CD8-positive, alpha-beta memory T cell (primary cell): Measurements from ENCODE around the gene SH2D2A. TPM values are rescaled to one million over a fixed set of nuclear protein-coding genes. Genes with fewer than 3 reads are reported as not detected.

ENCODE experiments used
- CTCF ChIA-PET: fragments of 350-600 bp; sonication (Branson Sonifier 250); formaldehyde crosslinking; loops from one replicate; lab custom pipeline; 2021; ENCODE audit warnings: antibody characterized with exemption; lab: Charles Lee
- POLR2A ChIA-PET: fragments of 350-600 bp; sonication (Branson Sonifier 250); formaldehyde crosslinking; loops from one replicate; lab custom pipeline; 2021; ENCODE audit warnings: antibody characterized with exemption; lab: Charles Lee
- DNase-seq, 5 donors: peaks; one replicate each; pipeline versions ENCODE4 v3.0.0 to v3.0.0-alpha.2; 2020 to 2022; ENCODE audit warnings: mixed read lengths in 1 of 5
- H3K27ac ChIP-seq: one replicate; pipeline ENCODE4 v1.7.0; 2013; ENCODE audit warnings: low read depth, mild to moderate bottlenecking, low read length, moderate library complexity
- H3K27me3 ChIP-seq: 2 replicates; pipeline ENCODE4 v1.7.0; 2013; ENCODE audit warnings: low read length, mild to moderate bottlenecking; ENCODE audit not compliant: insufficient read depth, poor library complexity, severe bottlenecking
- H3K36me3 ChIP-seq: 2 replicates; pipeline ENCODE4 v1.7.0; 2013; ENCODE audit warnings: mild to moderate bottlenecking, low read length, moderate library complexity; ENCODE audit not compliant: insufficient read depth
- H3K4me1 ChIP-seq: 2 replicates; pipeline ENCODE4 v1.7.0; 2013; ENCODE audit warnings: mild to moderate bottlenecking, low read length, moderate library complexity; ENCODE audit not compliant: insufficient read depth
- H3K4me3 ChIP-seq: 2 replicates; pipeline ENCODE4 v1.7.0; 2013; ENCODE audit warnings: mild to moderate bottlenecking, low read length
- H3K9me3 ChIP-seq: 2 replicates; pipeline ENCODE4 v1.7.0; 2013; ENCODE audit warnings: mild to moderate bottlenecking, low read length
- H3K27ac Mint-ChIP-seq, 8 donors: one replicate each; pipeline ENCODE4 v1.8.0; 2020 to 2021; ENCODE audit warnings: mixed read lengths in 8 of 8, mild to moderate bottlenecking in 6 of 8, inconsistent platforms in 3 of 8, moderate library complexity in 3 of 8
- H3K27me3 Mint-ChIP-seq, 2 donors: one replicate each; pipeline ENCODE4 v1.8.0; 2020 to 2021; ENCODE audit warnings: mixed read lengths in 2 of 2, mild to moderate bottlenecking in 1 of 2, moderate library complexity in 1 of 2
- H3K36me3 Mint-ChIP-seq, 3 donors: one replicate each; pipeline ENCODE4 v1.8.0; 2020 to 2021; ENCODE audit warnings: mixed read lengths in 3 of 3, inconsistent platforms in 1 of 3, mild to moderate bottlenecking in 1 of 3
- H3K4me1 Mint-ChIP-seq, 3 donors: one replicate each; pipeline ENCODE4 v1.8.0; 2020 to 2021; ENCODE audit warnings: mixed read lengths in 3 of 3, inconsistent platforms in 1 of 3, mild to moderate bottlenecking in 1 of 3
- H3K4me3 Mint-ChIP-seq, 7 donors: one replicate each; pipeline ENCODE4 v1.8.0; 2020 to 2021; ENCODE audit warnings: mixed read lengths in 7 of 7, mild to moderate bottlenecking in 6 of 7, moderate library complexity in 4 of 7, inconsistent platforms in 2 of 7
- H3K9me3 Mint-ChIP-seq, 5 donors: one replicate each; pipeline ENCODE4 v1.8.0; 2020 to 2022; ENCODE audit warnings: mixed read lengths in 5 of 5, mild to moderate bottlenecking in 3 of 5, moderate library complexity in 2 of 5, inconsistent platforms in 1 of 5
- polyA plus RNA-seq: library from polyadenylated mRNA; unstranded; fragments of 300-500 nt; fragmentation: Illumina TruSeq; gene quantifications from one replicate; pipeline ENCODE4 v1.2.3, GENCODE V29; 2021
- total RNA-seq, 2 experiments: library from RNA; stranded (reverse); gene quantifications; one replicate each; pipeline ENCODE4 v1.2.3, GENCODE V29; 2021

SH2D2A gene
- total and polyA plus RNA-seq, 3 experiments from 2014 or later: 62.1 to 170 (median 163) TPM

DNA sequence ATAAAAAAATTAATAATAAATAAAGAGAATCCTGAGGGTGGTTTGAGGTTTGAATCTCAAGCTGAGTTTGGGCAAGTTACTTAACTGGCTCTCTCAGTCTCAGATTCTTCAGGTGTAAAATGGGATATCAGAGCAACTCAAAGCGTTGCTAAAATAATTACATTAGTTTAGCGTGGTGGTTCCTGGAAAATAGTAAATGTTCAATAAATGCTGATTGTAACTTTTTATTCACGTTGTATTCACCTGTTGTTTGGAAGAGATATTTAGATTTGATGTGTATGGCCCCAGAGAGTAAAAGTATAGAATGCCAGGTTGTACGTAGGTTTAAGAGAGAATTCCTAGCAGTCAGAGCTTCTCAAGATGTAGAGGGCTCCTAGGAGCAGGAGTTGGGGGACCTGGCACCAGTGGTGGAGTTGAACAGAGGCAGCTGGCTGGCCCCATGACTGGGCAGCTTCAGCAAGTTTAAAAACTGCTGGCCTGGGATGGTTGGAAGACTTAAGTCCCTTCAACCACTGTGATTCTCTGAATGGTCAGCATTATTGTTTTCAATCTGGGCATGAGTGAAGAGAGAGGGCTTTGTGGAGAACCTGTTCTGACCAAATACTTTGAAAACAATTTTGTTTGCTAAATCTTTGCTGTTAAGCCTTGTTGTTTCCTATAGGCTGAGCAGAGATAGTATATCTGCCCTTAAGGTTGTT is 26.9 kb downstream of the SH2D2A start:
- ChIA-PET CTCF (interaction anchor here (2.2 to 3.7 kb wide), 2 partner anchors 64 to 70 kb away, joined by 6 to 18 read pairs; partner anchors contain the start of gene NTRK1), POLR2A (interaction anchor here (0.7 kb wide), 1 partner anchor 12 kb away, joined by 3 read pairs; no protein-coding TSS in a partner anchor)
- no peak overlapping the region for H3K27ac ChIP-seq
- no peaks in the 10 kb centered on the region for H3K9me3 Mint-ChIP-seq
- H3K36me3 Mint-ChIP-seq: peaks cover 9 to 84% (median 31%) of the 10 kb centered on the region in 3 donors
- H3K27me3 ChIP-seq: no peaks in the 10 kb centered on the region
- no peaks in the 10 kb centered on the region for H3K9me3 ChIP-seq
- peaks cover 38% of the 10 kb centered on the region for H3K36me3 ChIP-seq
- no peak for DNase-seq
- H3K4me1 ChIP-seq: no peaks in the 10 kb centered on the region
- no peak overlapping the region for H3K4me3 Mint-ChIP-seq
- peak overlapping the region in 3 of 8 donors; percentile 46 to 86 (median 67) for H3K27ac Mint-ChIP-seq
- peaks cover 0 to 2% of the 10 kb centered on the region in 2 donors for H3K27me3 Mint-ChIP-seq
- no peak overlapping the region for H3K4me3 ChIP-seq
- H3K4me1 Mint-ChIP-seq: peaks cover 7 to 10% (median 10%) of the 10 kb centered on the region in 3 donors

DNA sequence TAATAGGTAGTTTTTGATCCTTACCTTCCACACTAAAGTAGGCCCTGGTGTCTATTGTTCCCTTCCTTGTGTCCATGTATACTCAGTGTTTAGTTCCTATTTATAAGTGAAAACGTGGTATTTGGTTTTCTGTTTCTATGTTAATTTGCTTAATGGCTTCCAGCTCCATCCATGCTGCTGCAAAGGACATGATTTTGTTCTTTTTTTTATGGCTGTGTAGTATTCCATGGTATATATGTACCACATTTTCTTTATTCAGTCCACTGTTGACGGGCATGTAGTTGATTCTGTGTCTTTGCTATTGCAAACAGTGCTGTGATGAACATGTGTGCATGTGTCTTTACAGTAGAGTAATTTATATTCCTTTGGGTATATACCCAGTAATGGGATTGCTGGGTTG is 28.5 kb downstream of the SH2D2A start:
- Mint-ChIP-seq H3K36me3 (peaks cover 9 to 81% (median 24%) of the 10 kb centered on the region in 3 donors), H3K4me1 (peaks cover 7 to 10% (median 10%) of the 10 kb centered on the region in 3 donors), H3K27ac (no peak overlapping the region), H3K27me3 (peaks cover 0 to 2% of the 10 kb centered on the region in 2 donors), H3K4me3 (no peak overlapping the region), H3K9me3 (no peaks in the 10 kb centered on the region)
- H3K4me1 ChIP-seq: no peaks in the 10 kb centered on the region
- H3K27me3 ChIP-seq: no peaks in the 10 kb centered on the region
- H3K4me3 ChIP-seq: no peak overlapping the region
- no peaks in the 10 kb centered on the region for H3K9me3 ChIP-seq
- DNase-seq: no peak
- CTCF ChIA-PET: interaction anchor here (0.8 to 2.2 kb wide), 3 partner anchors 50 to 71 kb away, joined by 3 to 6 read pairs (median 4); no protein-coding TSS in a partner anchor
- H3K27ac ChIP-seq: no peak overlapping the region
- POLR2A ChIA-PET: interaction anchor here (0.7 kb wide), 1 partner anchor 660 kb away, joined by 3 read pairs; no protein-coding TSS in a partner anchor
- peaks cover 41% of the 10 kb centered on the region for H3K36me3 ChIP-seq

DNA sequence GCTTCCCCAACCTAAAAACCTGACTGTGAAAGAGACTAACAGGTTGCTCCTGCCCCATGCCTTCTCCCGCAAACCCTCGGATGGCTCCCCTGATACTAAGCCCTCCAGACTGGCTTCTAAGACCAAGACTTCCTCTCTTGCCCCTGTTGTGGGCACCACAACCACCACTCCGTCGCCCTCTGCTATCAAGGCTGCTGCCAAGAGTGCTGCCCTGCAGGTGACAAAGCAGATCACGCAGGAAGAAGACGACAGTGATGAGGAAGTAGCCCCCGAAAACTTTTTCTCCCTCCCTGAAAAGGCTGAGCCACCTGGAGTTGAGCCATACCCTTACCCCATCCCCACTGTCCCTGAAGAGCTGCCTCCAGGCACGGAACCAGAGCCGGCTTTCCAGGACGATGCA is 30.0 kb downstream of the SH2D2A start:
- POLR2A ChIA-PET: no interaction called here
- Mint-ChIP-seq H3K4me3 (no peak overlapping the region), H3K36me3 (peaks cover 8 to 82% (median 26%) of the 10 kb centered on the region in 3 donors), H3K4me1 (peaks cover 14 to 18% (median 18%) of the 10 kb centered on the region in 3 donors), H3K9me3 (no peaks in the 10 kb centered on the region), H3K27ac (peak overlapping the region in 2 of 8 donors; percentile 42 to 88), H3K27me3 (no peaks in the 10 kb centered on the region)
- no peak overlapping the region for H3K27ac ChIP-seq
- DNase-seq: no peak
- no peaks in the 10 kb centered on the region for H3K27me3 ChIP-seq
- H3K9me3 ChIP-seq: no peaks in the 10 kb centered on the region
- CTCF ChIA-PET: interaction anchor here (1.0 kb wide), 1 partner anchor 14 kb away, joined by 3 read pairs; no protein-coding TSS in a partner anchor
- no peaks in the 10 kb centered on the region for H3K4me1 ChIP-seq
- H3K4me3 ChIP-seq: no peak overlapping the region
- peaks cover 27% of the 10 kb centered on the region for H3K36me3 ChIP-seq

DNA sequence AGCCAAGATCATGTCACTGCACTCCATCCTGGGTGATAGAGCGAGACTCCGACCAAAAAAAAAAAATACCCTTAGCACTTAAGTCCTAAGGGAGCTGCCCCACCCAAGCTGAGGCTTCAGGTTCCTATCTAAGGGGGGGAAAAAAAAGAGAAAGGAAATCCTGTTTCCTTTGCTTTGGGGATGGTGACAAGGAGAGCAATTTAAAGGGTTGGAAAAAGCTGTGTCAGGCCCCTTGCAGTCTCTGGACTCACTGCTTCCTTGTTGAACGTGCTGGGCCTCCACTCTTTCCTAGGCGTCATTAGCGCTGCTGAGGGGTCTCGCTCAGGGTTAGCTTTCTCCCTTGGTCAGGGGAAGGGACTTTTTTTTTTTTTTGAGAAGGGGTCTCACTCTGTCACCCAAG is 31.2 kb downstream of the SH2D2A start:
- Histone ChIP-seq H3K4me3 (no peak overlapping the region), H3K27me3 (no peaks in the 10 kb centered on the region), H3K9me3 (no peaks in the 10 kb centered on the region), H3K27ac (no peak overlapping the region), H3K4me1 (no peaks in the 10 kb centered on the region), H3K36me3 (peaks cover 20% of the 10 kb centered on the region)
- H3K4me1 Mint-ChIP-seq: peaks cover 19 to 27% (median 21%) of the 10 kb centered on the region in 3 donors
- DNase-seq: no peak
- H3K27ac Mint-ChIP-seq: peak overlapping the region in 1 of 8 donors; percentile 72
- ChIA-PET CTCF (interaction anchor here (1.2 to 2.5 kb wide), 5 partner anchors 9 to 161 kb away, joined by 3 to 9 read pairs (median 4); no protein-coding TSS in a partner anchor), POLR2A (interaction anchor here (0.7 kb wide), 1 partner anchor 132 kb away, joined by 3 read pairs; no protein-coding TSS in a partner anchor)
- H3K27me3 Mint-ChIP-seq: no peaks in the 10 kb centered on the region
- H3K4me3 Mint-ChIP-seq: no peak overlapping the region
- H3K36me3 Mint-ChIP-seq: peaks cover 5 to 80% (median 29%) of the 10 kb centered on the region in 3 donors
- no peaks in the 10 kb centered on the region for H3K9me3 Mint-ChIP-seq

DNA sequence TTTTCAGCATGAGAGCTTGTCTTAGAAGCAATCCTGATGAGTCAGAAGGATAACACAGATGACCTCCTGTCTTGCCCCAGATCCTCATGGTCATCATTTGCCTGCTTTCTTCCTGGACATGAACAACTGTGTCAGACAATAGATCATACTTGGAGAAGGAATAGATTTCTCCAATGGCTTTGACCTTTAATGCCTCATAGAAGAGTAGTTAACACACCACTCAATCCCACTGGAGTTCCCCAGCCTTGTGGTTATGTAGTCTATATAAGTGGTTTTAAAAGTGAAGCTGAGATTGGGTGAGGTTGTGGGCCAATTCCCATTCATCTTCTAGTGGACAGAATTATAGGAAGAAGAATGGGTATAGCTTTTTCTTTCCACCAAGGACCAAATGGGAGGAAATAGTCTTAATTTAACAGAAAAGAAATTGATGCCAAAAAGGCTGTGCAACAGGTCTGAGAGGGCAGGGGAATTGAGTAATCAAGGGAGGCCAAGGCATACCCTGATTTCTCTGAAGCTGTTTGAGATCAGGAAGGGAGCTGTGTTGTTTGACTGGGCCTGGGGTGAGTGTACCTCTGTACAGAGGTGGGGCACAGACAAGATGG is 35.0 kb downstream of the SH2D2A start:
- no peak for DNase-seq
- H3K9me3 Mint-ChIP-seq: no peaks in the 10 kb centered on the region
- ChIA-PET CTCF (interaction anchor here (1.0 to 1.6 kb wide), 3 partner anchors 13 to 146 kb away, joined by 3 read pairs; no protein-coding TSS in a partner anchor), POLR2A (no interaction called here)
- Histone ChIP-seq H3K27me3 (no peaks in the 10 kb centered on the region), H3K9me3 (no peaks in the 10 kb centered on the region), H3K27ac (no peak overlapping the region), H3K4me3 (no peak overlapping the region), H3K36me3 (peaks cover 10% of the 10 kb centered on the region), H3K4me1 (peaks cover 16% of the 10 kb centered on the region)
- peaks cover 0 to 59% (median 15%) of the 10 kb centered on the region in 3 donors for H3K36me3 Mint-ChIP-seq
- peak overlapping the region in 3 of 8 donors; percentile 8 to 73 (median 48) for H3K27ac Mint-ChIP-seq
- H3K27me3 Mint-ChIP-seq: no peaks in the 10 kb centered on the region
- no peak overlapping the region for H3K4me3 Mint-ChIP-seq
- H3K4me1 Mint-ChIP-seq: peaks cover 28 to 35% (median 34%) of the 10 kb centered on the region in 3 donors

DNA sequence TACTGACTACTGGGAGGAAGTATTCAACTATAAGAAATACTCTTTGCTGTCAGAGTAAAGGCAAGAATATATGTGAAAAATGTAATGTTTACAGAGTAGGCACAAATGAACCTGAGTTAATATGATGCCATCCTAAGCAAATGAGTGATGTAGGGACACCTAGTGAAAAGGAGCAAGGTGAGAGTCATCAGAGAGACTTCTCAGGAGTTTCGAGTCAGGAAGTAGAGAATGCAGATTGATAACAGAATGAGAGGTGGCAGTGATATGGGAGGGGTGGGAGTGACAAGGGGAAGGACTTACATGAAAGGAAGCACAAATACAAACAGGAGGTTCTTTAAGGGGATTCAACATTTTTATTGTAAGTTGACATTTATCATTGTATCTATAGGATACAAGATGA is 39.1 kb downstream of the SH2D2A start:
- H3K27ac ChIP-seq: no peak overlapping the region
- no peaks in the 10 kb centered on the region for H3K27me3 ChIP-seq
- Mint-ChIP-seq H3K27me3 (no peaks in the 10 kb centered on the region), H3K9me3 (no peaks in the 10 kb centered on the region), H3K4me3 (peak overlapping the region in 1 of 7 donors; percentile 51), H3K27ac (peak overlapping the region; percentile 18 to 84 (median 67)), H3K4me1 (peaks cover 47 to 59% (median 59%) of the 10 kb centered on the region in 3 donors), H3K36me3 (peaks cover 0 to 45% (median 13%) of the 10 kb centered on the region in 3 donors)
- POLR2A ChIA-PET: no interaction called here
- no peaks in the 10 kb centered on the region for H3K9me3 ChIP-seq
- H3K4me1 ChIP-seq: peaks cover 22% of the 10 kb centered on the region
- no peaks in the 10 kb centered on the region for H3K36me3 ChIP-seq
- H3K4me3 ChIP-seq: no peak overlapping the region
- CTCF ChIA-PET: interaction anchor here (1.4 kb wide), 1 partner anchor 82 kb away, joined by 3 read pairs; no protein-coding TSS in a partner anchor
- DNase-seq: no peak

DNA sequence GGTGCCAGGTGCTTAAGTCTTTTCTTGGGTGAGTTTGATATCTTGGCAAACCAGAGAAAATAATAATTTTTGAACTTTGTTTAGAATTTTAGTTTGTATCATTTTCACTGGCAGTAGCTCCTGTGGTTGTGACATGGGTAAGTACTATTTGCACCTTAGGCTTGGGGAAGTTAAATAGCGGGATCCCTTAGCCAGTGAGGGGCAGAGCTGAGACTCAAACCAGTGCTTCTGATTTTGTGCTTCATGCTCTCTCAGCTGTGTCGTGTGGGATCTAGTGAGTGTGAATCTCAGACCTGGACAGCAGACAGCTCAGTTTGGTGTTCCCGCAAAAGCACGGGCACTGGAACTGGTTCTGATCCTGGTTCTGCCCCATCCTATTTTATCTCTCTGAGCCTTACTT is 39.7 kb downstream of the SH2D2A start:
- DNase-seq: no peak
- no peaks in the 10 kb centered on the region for H3K9me3 ChIP-seq
- POLR2A ChIA-PET: no interaction called here
- H3K36me3 Mint-ChIP-seq: peaks cover 0 to 45% (median 11%) of the 10 kb centered on the region in 3 donors
- peak overlapping the region in 6 of 8 donors; percentile 18 to 76 (median 64) for H3K27ac Mint-ChIP-seq
- H3K36me3 ChIP-seq: no peaks in the 10 kb centered on the region
- CTCF ChIA-PET: no interaction called here
- peak overlapping the region in 1 of 7 donors; percentile 51 for H3K4me3 Mint-ChIP-seq
- peaks cover 27% of the 10 kb centered on the region for H3K4me1 ChIP-seq
- no peak overlapping the region for H3K27ac ChIP-seq
- no peaks in the 10 kb centered on the region for H3K27me3 Mint-ChIP-seq
- H3K4me1 Mint-ChIP-seq: peaks cover 48 to 61% (median 59%) of the 10 kb centered on the region in 3 donors
- no peaks in the 10 kb centered on the region for H3K27me3 ChIP-seq
- no peak overlapping the region for H3K4me3 ChIP-seq
- H3K9me3 Mint-ChIP-seq: no peaks in the 10 kb centered on the region
